HUES6 (cell line): Measurements from ENCODE around the gene OSBPL2.

ENCODE experiments used
- H3K27ac ChIP-seq: 2 replicates; pipeline ENCODE4 v1.7.0; 2013; ENCODE audit warnings: low read depth, mild to moderate bottlenecking, low read length, inconsistent platforms
- H3K27me3 ChIP-seq: 2 replicates; pipeline ENCODE4 v1.6.1; 2013; ENCODE audit warnings: low read length; ENCODE audit not compliant: control insufficient read depth, insufficient read depth
- H3K36me3 ChIP-seq: 2 replicates; pipeline ENCODE4 v1.6.1; 2013; ENCODE audit warnings: low read length; ENCODE audit not compliant: control insufficient read depth, insufficient read depth
- H3K4me1 ChIP-seq: 2 replicates; pipeline ENCODE4 v1.6.1; 2013; ENCODE audit warnings: low read length; ENCODE audit not compliant: control insufficient read depth, insufficient read depth
- H3K4me3 ChIP-seq: 2 replicates; pipeline ENCODE4 v1.5.1; 2013; ENCODE audit warnings: low read depth, low read length
- H3K9ac ChIP-seq: one replicate; pipeline ENCODE4 v1.6.1; 2013; ENCODE audit warnings: mild to moderate bottlenecking, low read length
- H3K9me3 ChIP-seq: 2 replicates; pipeline ENCODE4 v1.6.1; 2013; ENCODE audit warnings: low read depth, low read length; ENCODE audit not compliant: control insufficient read depth, insufficient read depth

OSBPL2 gene

DNA sequence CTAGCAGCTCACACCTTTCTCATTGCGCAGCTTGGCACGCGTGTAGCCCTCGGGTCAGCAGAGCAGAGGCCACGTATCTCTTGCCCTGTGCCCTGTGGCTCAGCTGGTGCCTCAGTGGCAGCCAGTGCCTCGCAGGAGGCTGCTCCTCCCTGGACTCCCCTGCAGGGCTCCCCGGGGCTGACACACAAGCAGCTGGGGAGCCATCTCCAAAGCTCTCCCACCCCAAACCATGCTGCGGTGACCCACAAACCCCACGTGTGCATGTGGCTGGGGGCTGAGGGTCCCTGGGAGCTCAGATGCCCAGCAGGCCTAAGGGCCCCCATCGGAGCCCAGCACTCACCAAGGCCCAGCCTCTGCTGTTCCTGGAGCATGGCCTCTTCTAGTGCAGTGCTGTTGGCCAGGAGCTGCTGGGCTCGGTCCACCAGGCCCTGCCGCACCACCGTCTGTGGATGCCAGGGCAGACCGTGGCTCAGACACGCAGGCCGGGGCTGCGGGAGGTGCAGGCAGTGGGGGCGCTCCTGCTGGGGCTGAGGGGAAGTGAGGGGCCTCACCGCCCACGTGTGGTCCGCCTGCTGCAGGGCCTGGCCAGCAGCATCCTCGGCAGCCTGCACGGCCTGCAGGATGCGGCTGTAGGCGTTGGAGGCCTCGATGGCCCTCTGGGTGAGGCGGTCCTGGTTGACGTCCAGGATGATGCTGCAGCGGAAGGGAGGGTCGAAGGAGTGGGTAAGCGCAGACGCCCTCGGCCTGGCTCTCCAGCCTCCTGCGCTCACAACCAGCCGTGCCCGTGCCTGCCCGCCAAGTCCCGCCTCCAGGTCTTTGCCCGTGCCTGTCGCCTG, 78.2 kb downstream of the OSBPL2 start:
- no peak overlapping the region for H3K27ac ChIP-seq
- no peaks in the 10 kb centered on the region for H3K4me1 ChIP-seq
- H3K4me3 ChIP-seq = no peak overlapping the region
- H3K27me3 ChIP-seq = no peaks in the 10 kb centered on the region
- H3K9me3 ChIP-seq = peaks cover 6% of the 10 kb centered on the region; the same call in 1 of the 2 replicates
- H3K36me3 ChIP-seq = peaks cover 87% of the 10 kb centered on the region
- no peak overlapping the region for H3K9ac ChIP-seq

DNA sequence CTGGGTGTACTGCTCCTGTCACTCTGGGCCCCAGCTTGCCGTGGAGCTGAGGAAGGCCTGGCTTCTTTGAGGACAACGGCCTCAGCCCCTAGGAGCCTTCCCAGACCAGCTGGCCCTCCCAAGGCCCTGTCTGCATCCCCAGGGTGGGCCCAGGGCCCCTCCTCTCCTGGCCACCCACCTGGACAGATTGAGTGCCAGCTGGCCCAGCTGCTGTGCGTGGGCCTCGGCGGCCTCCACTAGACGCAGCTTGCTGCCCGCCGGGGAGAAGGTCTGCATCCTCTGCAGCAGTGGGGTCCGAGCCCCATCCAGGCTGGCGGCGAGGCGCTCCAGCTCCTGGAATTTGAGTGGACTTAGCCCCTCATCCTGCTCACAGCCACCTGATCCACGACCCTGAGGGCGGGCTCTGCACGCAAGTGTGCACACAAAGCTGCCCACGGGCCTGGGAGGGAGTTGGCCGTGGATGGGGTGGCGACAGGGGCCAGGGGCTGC, 78.9 kb downstream of the OSBPL2 start:
- Histone ChIP-seq H3K9me3 (peaks cover 6% of the 10 kb centered on the region; the same call in 1 of the 2 replicates), H3K4me3 (no peak overlapping the region), H3K36me3 (peaks cover 87% of the 10 kb centered on the region), H3K27me3 (no peaks in the 10 kb centered on the region), H3K9ac (no peak overlapping the region), H3K27ac (no peak overlapping the region), H3K4me1 (no peaks in the 10 kb centered on the region)

DNA sequence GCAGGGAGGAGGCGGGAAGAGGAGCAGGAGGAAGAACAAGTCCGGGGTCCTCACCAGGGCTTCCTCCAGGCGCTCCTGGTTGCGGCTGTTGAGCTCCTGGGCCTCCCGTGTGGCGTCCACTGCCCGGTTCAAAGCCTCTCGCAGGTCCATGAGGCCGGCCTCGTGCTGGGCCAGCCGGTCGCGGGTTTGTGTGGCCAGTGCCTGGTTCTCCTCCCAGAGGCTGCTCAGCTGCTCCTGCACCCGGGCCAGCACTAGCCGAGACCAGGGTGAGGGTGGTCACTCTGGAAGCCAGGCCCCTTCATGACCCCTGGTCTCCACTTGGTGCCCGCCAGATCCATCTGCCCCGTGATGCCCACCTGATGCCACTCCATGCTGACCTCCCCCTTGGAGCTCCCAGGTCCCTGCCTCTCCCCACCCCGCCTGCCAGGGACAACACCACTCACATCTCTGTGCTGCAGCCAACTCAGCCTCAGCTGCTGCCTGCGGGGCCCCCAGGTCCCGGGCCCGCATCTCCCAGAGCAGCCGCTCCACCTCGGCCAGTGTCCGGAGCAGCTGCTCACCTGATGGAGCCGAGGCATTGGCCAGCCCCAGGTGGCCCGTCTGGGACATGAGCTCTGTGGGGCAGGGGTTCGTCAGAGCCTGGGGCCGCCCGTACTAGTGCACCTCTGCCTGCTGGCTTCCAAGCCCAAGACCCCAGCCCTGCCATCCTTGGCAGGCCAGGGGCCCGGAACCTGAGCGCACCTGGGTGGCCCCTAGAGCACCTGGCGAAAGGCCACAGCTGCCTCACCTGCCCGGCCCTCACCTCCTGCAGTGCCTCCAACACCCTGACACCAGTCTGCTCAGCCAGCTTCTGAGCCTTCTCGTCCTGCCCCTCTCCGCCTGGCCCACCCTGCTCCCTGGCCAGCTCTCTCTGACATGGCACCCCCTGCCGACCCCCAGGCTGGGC, 80.4 kb downstream of the OSBPL2 start:
- Histone ChIP-seq H3K27ac (no peak overlapping the region), H3K27me3 (no peaks in the 10 kb centered on the region), H3K36me3 (peaks cover 84% of the 10 kb centered on the region), H3K4me1 (no peaks in the 10 kb centered on the region), H3K4me3 (no peak overlapping the region), H3K9me3 (peaks cover 6% of the 10 kb centered on the region; the same call in 1 of the 2 replicates), H3K9ac (no peak overlapping the region)

DNA sequence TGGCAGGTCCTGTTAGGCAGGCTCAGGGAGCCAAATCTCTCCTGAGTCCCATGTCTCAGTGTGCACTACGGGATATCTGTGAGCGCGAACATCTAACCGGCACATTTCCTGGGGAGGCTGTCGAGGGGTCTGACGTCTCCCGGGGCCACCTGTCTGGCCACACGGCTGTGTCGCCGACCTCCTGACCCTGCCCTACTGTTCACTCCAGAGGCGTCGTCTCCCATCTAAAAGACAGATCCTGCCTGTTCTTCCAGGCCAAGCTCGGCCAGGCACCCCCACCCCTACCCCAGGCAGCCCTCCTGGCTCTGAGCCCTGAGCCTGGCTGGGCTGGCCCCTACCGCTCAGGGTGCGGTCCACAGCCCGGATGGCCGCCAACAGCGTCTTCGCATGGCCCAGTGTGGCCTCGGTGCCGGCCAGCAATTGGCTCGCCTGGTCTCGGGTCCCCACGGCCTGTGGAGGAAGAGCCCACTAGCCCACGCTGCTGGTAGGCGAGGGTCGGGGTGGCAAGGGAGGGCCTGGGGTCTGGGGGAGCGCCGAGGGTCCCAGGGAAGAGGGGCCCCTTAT, 81.1 kb downstream of the OSBPL2 start:
- Histone ChIP-seq H3K36me3 (peaks cover 84% of the 10 kb centered on the region), H3K27ac (no peak overlapping the region), H3K4me1 (no peaks in the 10 kb centered on the region), H3K9me3 (peaks cover 6% of the 10 kb centered on the region; the same call in 1 of the 2 replicates), H3K27me3 (no peaks in the 10 kb centered on the region), H3K9ac (no peak overlapping the region), H3K4me3 (no peak overlapping the region)

DNA sequence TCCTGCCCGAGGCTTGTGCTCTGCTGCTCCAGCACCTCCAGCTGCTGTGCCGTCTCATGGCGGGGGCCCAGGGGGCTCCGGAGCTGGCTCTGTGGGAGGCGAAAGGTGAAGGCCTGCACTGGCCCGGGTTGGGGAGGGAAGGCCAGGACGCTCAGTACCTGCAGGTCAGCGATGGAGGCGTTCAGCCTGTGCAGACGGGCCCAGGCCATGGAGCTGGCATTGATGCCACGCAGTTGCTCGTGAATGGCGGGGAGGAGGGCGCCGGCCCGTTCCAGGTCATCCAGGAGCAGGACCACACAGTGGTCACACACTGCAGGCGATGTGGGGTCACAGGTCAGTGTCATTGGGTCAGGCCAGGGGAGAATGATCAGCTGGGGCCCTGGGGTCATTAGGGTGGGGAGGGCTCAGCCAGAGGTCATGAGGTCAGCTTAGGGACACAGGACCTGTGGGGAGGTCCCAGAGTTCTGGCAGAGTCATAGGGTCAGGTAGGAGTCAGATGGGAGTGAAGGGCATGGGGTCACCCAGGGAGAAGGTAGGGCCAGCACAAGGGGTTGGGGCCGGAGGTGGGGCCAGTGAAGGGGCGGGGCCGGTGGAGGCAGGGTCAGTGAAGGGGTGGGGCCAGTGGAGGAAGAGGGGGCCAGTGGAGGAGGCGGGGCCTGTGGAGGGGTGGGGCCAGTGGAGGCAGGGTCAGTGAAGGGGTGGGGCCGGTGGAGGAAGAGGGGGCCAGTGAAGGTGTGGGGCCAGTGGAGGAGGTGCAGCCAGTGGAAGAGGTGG, 82.4 kb downstream of the OSBPL2 start:
- Histone ChIP-seq H3K9me3 (peaks cover 6% of the 10 kb centered on the region; the same call in 1 of the 2 replicates), H3K27me3 (no peaks in the 10 kb centered on the region), H3K36me3 (peaks cover 84% of the 10 kb centered on the region), H3K9ac (no peak overlapping the region), H3K4me3 (no peak overlapping the region), H3K27ac (no peak overlapping the region), H3K4me1 (no peaks in the 10 kb centered on the region)

DNA sequence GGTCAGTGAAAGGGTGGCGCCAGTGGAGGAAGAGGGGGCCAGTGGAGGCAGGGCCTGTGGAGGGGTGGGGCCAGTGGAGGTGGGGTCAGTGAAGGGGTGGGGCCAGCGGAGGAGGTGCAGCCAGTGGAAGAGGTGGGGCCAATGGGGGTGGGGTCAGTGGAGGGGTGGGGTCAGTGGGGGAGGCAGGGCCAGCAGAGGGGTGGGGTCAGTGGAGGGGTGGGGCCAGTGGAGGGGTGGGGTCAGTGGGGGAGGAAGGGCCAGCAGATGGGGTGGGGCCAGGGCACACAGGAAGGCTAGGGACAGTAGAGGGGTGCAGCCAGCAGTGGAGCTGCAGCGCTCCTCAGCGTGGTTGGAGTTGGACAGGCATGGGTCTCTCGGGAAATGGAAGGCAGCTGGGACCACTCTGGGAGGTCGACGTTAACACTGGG, 83.2 kb downstream of the OSBPL2 start:
- Histone ChIP-seq H3K27me3 (no peaks in the 10 kb centered on the region), H3K9me3 (peaks cover 6% of the 10 kb centered on the region; the same call in 1 of the 2 replicates), H3K27ac (no peak overlapping the region), H3K9ac (no peak overlapping the region), H3K36me3 (peaks cover 84% of the 10 kb centered on the region), H3K4me3 (no peak overlapping the region), H3K4me1 (no peaks in the 10 kb centered on the region)

DNA sequence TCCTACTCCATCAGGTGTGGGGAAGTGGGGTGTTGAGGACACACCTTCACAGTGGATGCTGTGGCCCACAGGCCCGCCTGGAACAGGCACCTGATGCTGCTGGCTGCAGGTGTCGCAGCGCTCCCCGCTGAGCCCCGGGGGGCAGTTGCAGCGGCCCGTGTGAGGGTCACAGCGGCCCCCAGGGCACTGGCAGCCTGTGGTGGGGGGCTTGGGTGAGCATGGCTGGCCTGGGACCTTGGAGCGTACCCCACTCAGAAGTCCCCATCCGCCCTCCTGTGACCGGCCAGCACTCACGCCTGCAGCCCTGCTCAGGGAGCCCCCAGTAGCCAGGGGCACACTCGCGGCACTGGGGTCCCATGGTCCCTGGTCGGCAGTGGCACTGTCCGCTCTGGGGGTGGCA, 83.7 kb downstream of the OSBPL2 start:
- Histone ChIP-seq H3K4me1 (no peaks in the 10 kb centered on the region), H3K27me3 (no peaks in the 10 kb centered on the region), H3K4me3 (no peak overlapping the region), H3K9me3 (peaks cover 6% of the 10 kb centered on the region; the same call in 1 of the 2 replicates), H3K27ac (no peak overlapping the region), H3K36me3 (peaks cover 84% of the 10 kb centered on the region), H3K9ac (no peak overlapping the region)

DNA sequence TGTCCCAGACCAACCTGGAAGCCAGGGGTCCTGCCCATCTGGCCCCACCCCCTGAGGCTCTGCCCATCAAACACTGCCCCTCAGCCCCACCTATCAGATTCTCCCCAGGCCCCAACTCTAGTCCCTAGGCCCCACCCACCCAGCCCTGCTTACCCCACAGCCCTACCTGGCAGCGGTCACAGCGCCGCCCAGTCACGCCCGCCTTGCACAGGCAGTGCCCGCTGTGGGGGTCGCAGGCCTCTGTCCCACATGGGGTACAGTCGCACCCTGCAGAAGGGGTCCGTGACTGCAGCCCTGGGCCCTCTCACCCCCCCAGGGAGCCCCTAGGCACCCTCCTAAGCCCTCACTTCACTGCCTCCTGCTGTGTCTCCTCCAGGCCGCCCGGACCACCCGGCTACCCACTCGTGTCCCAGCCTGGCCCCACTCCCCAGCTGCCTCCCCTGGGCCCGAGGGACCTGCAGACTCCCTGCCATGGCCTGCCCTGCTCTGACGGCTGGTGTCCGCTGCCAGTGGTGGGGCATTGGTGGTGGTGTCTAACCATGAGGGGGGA, 84.2 kb downstream of the OSBPL2 start:
- no peak overlapping the region for H3K27ac ChIP-seq
- no peaks in the 10 kb centered on the region for H3K27me3 ChIP-seq
- no peak overlapping the region for H3K9ac ChIP-seq
- H3K9me3 ChIP-seq = 0 out of 2 replicates have a peak, but pooled peaks cover 5% of the 10 kb centered on the region
- no peaks in the 10 kb centered on the region for H3K4me1 ChIP-seq
- no peak overlapping the region for H3K4me3 ChIP-seq
- H3K36me3 ChIP-seq = peaks cover 84% of the 10 kb centered on the region

GRCh38 chr20:62323146-62323979, 85.0 kb downstream of the OSBPL2 start:
- H3K9ac ChIP-seq = no peak overlapping the region

More at GRCh38 chr20:62323146-62323979, 85.0 kb downstream of the OSBPL2 start:
- Histone ChIP-seq H3K9me3 (0 out of 2 replicates have a peak, but pooled peaks cover 4% of the 10 kb centered on the region), H3K4me3 (no peak overlapping the region), H3K27me3 (no peaks in the 10 kb centered on the region), H3K27ac (no peak overlapping the region), H3K4me1 (no peaks in the 10 kb centered on the region), H3K36me3 (peaks cover 90% of the 10 kb centered on the region)
